ENCODE results near the gene GPR173. TPM values are rescaled to one million over a fixed set of nuclear protein-coding genes. Genes with fewer than 3 reads are reported as not detected.

GPR173 gene
- total RNA-seq, 1 donor, result 2.5 TPM

DNA sequence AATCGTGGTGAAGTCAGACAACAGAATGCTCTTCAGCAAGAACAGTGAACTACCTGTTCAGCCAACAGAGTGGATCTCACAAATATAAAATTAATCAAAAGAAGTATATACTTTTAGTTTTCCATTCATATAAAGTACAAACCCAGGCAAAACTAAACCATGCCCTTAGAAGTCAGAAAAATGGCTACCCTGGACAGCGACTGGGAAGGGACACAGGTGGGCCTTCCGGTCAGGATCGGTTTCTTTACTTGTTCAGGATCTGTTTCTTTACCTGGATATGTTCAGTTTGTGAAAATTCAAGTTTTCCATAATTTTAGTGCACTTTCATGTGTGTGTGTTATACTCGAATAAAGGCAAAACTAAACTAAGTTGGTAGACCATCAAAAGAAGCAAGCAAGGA lies 12.4 kb upstream of the GPR173 start:
- TF ChIP-seq, protein P1, sequence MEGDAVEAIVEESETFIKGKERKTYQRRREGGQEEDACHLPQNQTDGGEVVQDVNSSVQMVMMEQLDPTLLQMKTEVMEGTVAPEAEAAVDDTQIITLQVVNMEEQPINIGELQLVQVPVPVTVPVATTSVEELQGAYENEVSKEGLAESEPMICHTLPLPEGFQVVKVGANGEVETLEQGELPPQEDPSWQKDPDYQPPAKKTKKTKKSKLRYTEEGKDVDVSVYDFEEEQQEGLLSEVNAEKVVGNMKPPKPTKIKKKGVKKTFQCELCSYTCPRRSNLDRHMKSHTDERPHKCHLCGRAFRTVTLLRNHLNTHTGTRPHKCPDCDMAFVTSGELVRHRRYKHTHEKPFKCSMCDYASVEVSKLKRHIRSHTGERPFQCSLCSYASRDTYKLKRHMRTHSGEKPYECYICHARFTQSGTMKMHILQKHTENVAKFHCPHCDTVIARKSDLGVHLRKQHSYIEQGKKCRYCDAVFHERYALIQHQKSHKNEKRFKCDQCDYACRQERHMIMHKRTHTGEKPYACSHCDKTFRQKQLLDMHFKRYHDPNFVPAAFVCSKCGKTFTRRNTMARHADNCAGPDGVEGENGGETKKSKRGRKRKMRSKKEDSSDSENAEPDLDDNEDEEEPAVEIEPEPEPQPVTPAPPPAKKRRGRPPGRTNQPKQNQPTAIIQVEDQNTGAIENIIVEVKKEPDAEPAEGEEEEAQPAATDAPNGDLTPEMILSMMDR (IDR thresholded peaks at IDR 0.05; ENCODE audit: insufficient read depth, low read length), result no peak
- H3K4me3 ChIP-seq (ENCODE audit: low read depth, low read length), result no peak overlapping the region
- no peak for DNase-seq (ENCODE audit: low read depth)

DNA sequence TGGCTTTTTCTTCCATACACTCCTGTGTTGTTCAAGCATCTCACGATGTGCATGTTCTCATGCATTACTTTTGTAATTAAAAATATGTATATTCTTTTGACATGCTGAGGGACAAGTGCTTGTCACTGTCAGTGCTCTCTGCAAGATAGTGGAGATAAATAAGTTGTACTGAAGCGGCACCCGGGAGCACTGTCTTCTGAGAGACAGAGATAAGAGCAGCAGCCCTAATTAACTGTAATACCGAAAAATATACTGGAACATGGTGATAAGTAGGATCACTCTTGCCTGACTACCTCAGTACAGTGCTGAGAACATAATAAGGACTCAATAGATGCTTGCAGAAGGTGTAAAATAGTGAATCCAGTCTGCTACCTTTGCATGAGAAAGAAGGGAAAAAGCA lies 9.4 kb upstream of the GPR173 start:
- H3K4me3 ChIP-seq (ENCODE audit: low read depth, low read length), result no peak overlapping the region
- no peak for DNase-seq (ENCODE audit: low read depth)
- TF ChIP-seq, protein P1 (IDR thresholded peaks at IDR 0.05; ENCODE audit: insufficient read depth, low read length), result no peak

DNA sequence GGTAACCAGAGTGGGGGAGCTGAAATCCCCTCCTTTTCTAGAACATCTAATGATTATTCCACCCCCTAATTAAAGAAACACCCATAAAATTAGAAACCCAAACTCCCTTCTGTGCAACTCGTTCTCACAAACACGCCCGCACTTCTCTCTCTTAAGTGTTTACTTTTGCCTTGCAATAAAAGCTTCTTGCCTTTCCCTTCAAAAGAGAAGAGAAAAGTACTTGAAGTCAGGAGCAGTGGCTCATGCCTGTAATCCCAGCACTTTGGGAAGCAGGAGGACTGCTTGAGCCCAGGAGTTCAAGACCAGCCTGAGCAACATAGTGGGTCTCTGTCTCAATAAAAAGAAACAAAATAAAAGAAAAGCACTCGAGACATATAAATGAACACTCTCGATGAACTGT lies 3.6 kb upstream of the GPR173 start:
- DNase-seq (ENCODE audit: low read depth), result no peak
- H3K4me3 ChIP-seq (ENCODE audit: low read depth, low read length), result no peak overlapping the region
- TF ChIP-seq, protein P1 (IDR thresholded peaks at IDR 0.05; ENCODE audit: insufficient read depth, low read length), result no peak

DNA sequence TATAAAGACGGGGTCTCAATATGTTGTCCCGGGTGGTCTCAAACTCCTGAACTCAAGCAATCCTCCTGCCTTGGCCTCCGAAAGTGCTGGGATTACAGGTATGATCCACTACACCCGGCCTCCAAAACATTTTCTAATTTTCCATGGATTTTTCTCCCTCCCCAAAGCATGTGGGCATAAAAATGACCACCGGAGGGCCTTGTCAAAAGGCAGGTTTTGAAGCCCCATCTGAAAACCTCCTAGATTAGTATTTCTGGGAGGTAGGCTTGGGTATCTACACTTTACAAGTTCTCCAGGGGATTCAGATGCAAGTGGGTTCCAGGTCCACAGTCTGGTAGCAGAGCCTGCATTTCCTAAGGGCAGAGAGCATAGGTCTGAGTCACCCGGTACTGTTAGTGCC lies 1.4 kb upstream of the GPR173 start:
- peak; percentile 39 for DNase-seq (ENCODE audit: low read depth)
- TF ChIP-seq, protein P1 (IDR thresholded peaks at IDR 0.05; ENCODE audit: insufficient read depth, low read length), result peak; percentile 62
- H3K4me3 ChIP-seq (ENCODE audit: low read depth, low read length), result no peak overlapping the region

DNA sequence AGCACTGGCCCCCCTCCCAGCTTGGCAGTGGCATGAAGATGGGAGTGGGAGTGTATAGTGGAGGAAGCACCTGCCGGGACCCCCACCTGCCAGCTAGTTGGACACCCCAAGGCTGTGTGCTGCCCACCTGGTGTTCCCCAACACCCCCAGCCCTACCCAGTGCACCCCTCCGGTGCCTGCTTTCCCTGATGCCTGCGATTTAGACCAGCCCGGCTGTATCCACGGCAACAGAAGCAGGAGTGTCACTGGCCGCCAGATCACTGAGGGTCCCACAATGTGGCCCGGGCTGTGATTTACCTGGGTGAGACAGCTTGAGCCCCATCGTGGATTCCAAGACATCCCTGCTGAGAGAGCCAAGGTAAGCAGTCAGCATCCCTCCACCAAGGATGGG lies 533 bp downstream of the GPR173 start:
- H3K4me3 ChIP-seq (ENCODE audit: low read depth, low read length), result peak overlapping the region; percentile 74
- DNase-seq (ENCODE audit: low read depth), result no peak
- TF ChIP-seq, protein P1 (IDR thresholded peaks at IDR 0.05; ENCODE audit: insufficient read depth, low read length), result no peak

DNA sequence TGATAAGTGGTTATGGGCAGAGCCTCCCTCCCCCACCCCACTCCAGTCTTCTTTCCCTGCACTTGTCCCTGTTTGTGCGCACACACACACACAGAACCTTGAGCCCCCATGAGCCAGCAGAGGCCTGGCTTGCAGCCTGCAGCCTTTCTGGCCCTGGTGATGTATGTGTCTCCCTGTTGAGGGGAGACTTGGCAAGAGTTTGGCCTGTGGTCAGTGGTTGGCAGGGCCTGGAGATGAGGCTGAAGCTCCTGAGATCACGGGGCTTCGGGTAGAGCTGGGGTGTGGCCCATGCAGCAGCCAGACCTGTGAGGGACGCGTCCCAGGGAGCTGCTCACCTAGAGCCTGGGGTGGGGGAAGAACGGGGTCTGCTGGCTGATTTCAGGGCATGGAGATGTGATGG lies 2.3 kb downstream of the GPR173 start:
- H3K4me3 ChIP-seq (ENCODE audit: low read depth, low read length), result peak overlapping the region; percentile 74
- DNase-seq (ENCODE audit: low read depth), result peak; percentile 40
- TF ChIP-seq, protein P1 (IDR thresholded peaks at IDR 0.05; ENCODE audit: insufficient read depth, low read length), result no peak

DNA sequence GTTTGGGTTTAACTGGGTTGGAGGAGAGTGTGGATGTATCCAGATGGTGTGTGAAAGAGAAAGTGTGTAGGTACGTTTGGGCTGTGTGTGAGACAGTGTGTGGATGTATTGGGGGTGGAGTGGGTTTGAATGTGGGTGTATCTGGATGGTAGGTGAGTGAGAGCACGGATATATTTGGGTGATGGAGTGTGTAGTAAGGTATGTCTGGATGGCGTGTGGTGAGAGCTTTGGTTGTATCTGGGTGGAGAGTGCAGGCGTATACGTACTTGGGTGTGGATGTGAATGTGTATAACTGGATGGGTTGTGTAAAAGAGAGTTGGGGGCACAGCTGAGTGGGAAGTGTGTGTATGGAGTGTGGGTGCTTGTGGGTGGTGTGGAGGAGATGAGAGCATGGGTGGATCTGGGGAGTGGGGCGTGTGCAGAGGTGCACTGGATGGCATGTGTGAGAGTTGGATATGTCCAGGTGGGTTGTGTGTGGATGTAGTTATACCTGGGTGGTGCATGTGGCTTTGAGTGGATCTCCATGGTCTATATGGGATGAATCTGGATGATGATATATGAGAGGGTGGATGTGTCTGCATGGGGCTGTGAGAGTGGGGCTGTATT lies 6.8 kb downstream of the GPR173 start:
- TF ChIP-seq, protein P1 (IDR thresholded peaks at IDR 0.05; ENCODE audit: insufficient read depth, low read length), result no peak
- DNase-seq (ENCODE audit: low read depth), result no peak

More for the DNA sequence above, 6.8 kb downstream of the GPR173 start:
- H3K4me3 ChIP-seq (ENCODE audit: low read depth, low read length), result no peak overlapping the region
